Fibroblast of skin of scalp (primary cell): ENCODE measurements around the gene KRT37. TPM values are rescaled to one million over a fixed set of nuclear protein-coding genes. Genes with fewer than 3 reads are reported as not detected.

Experiments
- DNase-seq: peaks from one replicate; pipeline ENCODE4 v3.0.0-alpha.2; 2013
- polyA plus RNA-seq, 2 experiments: library from polyadenylated mRNA; unstranded; fragments of 120-200 nt; gene quantifications; one replicate each; pipeline ENCODE4 v1.2.1, GENCODE V29; 2013; ENCODE audit not compliant: insufficient read length in 2 of 2

KRT37 gene
- polyA plus RNA-seq (2013, experiment 1 of 2; ENCODE audit: insufficient read length): not detected
- polyA plus RNA-seq (2013, experiment 2 of 2; ENCODE audit: insufficient read length): not detected

GRCh38 chr17:41424111-41424635 is at the start of gene KRT37:
Gene KRT37 (minus strand): TSS chr17:41424585. CDS start chr17:41424523, 62 bp downstream.
- no peak for DNase-seq

- no peak for DNase-seq
Measured at GRCh38 chr17:41468346-41468745, 44.0 kb upstream of the KRT37 start.

- no peak for DNase-seq
Measured at GRCh38 chr17:41467561-41467960, 43.2 kb upstream of the KRT37 start.

GRCh38 chr17:41466988-41467387 is 42.6 kb upstream of the KRT37 start, which contains the start of gene KRT32:
Gene KRT32 (minus strand): TSS chr17:41467386. CDS start chr17:41467325, 61 bp downstream.
- DNase-seq: no peak

- DNase-seq: peak; percentile 90
Measured at GRCh38 chr17:41464682-41465081, 40.3 kb upstream of the KRT37 start.

GRCh38 chr17:41464173-41464572 is 39.8 kb upstream of the KRT37 start:
- DNase-seq: no peak

GRCh38 chr17:41463746-41464145 is 39.4 kb upstream of the KRT37 start:
- DNase-seq: no peak

GRCh38 chr17:41462705-41463104 is 38.3 kb upstream of the KRT37 start:
- no peak for DNase-seq

GRCh38 chr17:41457676-41458075 is 33.3 kb upstream of the KRT37 start:
- no peak for DNase-seq

- peak; percentile 34 for DNase-seq
Measured at GRCh38 chr17:41456204-41456603, 31.8 kb upstream of the KRT37 start.

- DNase-seq: no peak
Measured at GRCh38 chr17:41455236-41455635, 30.9 kb upstream of the KRT37 start.

- DNase-seq: no peak
Measured at GRCh38 chr17:41453066-41453465, 28.7 kb upstream of the KRT37 start.

GRCh38 chr17:41452281-41452680 is 27.9 kb upstream of the KRT37 start:
- no peak for DNase-seq

- DNase-seq: peak; percentile 60
Measured at GRCh38 chr17:41451154-41451728, 26.9 kb upstream of the KRT37 start.

GRCh38 chr17:41449008-41449407 is 24.6 kb upstream of the KRT37 start:
- no peak for DNase-seq

GRCh38 chr17:41448506-41448905 is 24.1 kb upstream of the KRT37 start:
- no peak for DNase-seq

- peak; percentile 57 for DNase-seq
Measured at GRCh38 chr17:41446806-41447205, 22.4 kb upstream of the KRT37 start.

- no peak for DNase-seq
Measured at GRCh38 chr17:41444640-41445039, 20.3 kb upstream of the KRT37 start.

- no peak for DNase-seq
Measured at GRCh38 chr17:41444186-41444585, 19.8 kb upstream of the KRT37 start.

- DNase-seq: peak; percentile 43
Measured at GRCh38 chr17:41442739-41443138, 18.4 kb upstream of the KRT37 start.

GRCh38 chr17:41440531-41441033 is 16.2 kb upstream of the KRT37 start, which contains the start of gene KRT38:
Gene KRT38 (minus strand): TSS chr17:41440983. CDS start chr17:41440921, 62 bp downstream.
- DNase-seq: no peak

- DNase-seq: no peak
Measured at GRCh38 chr17:41439375-41439774, 15.0 kb upstream of the KRT37 start.

- DNase-seq: no peak
Measured at GRCh38 chr17:41437769-41438168, 13.4 kb upstream of the KRT37 start.

GRCh38 chr17:41437254-41437653 is 12.9 kb upstream of the KRT37 start:
- DNase-seq: no peak
